Measurements from ENCODE around the gene ZBTB16.

ZBTB16 gene

DNA sequence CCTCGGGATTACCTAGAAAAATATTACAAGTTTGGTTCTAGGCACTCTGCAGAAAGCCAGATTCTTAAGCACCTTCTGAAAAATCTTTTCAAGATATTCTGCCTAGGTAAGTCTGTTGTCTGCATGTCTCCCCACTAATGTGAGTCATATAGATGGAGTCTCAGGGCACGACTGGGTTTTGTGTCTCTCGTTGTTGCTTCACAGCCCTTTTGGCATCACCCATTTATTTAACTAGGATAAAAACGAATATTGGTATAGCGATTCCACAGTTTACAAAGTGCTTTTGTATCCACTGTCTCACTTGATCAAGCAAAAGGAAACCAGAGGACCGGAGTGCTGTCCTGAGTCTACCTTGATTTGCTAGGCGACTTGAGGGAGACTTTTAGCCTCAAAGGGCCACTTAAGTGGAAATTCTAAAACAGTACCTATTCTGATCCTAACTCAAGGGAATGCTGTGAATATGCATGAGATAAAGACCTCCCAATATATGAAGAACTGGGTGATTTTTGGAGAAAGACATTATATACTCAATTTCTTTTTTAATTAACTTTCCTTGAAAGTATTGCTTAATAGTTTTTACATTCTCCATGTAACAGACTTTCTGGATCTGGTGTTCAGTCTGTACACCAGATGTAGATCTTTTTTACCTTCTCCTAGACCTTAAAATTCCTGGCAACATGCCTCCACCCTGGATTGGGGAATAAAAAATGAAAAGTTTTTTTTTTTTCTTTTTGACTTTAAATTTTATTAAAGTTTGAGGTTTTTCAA, 237.3 kb downstream of the ZBTB16 start:
- no peaks in the 10 kb centered on the region for H3K36me3 ChIP-seq (replicated peaks in 1 of 2; ENCODE audit: control insufficient read depth in 2 of 2, insufficient read depth in 2 of 2, low read length in 2 of 2)
- peaks cover 0 to 2% of the 10 kb centered on the region in 2 donors for H3K9me3 ChIP-seq (replicated peaks in 1 of 2; ENCODE audit: control insufficient read depth in 2 of 2, insufficient read depth in 1 of 2, low read depth in 1 of 2, low read length in 2 of 2)
- no peaks in the 10 kb centered on the region for H3K79me1 ChIP-seq (ENCODE audit: low read depth, low read length)
- no peak for DNase-seq (ENCODE audit: low spot score)
- H2AK5ac ChIP-seq (ENCODE audit: low read depth, low read length), result no peak overlapping the region
- no peak overlapping the region for H3K27ac ChIP-seq (replicated peaks; ENCODE audit: low read length)
- no peak overlapping the region for H2BK12ac ChIP-seq (ENCODE audit: low read length)
- peaks cover 0 to 4% of the 10 kb centered on the region in 2 donors for H3K4me1 ChIP-seq (ENCODE audit: control insufficient read depth in 2 of 2, insufficient read depth in 1 of 2, low read depth in 1 of 2, low read length in 2 of 2)
- no peak overlapping the region for H2AFZ ChIP-seq (ENCODE audit: low read length)
- H3K27me3 ChIP-seq (ENCODE audit: control insufficient read depth in 3 of 3, insufficient read depth in 3 of 3, low read depth in 1 of 3, low read length in 3 of 3), result no peaks in the 10 kb centered on the region
- no peak overlapping the region for H4K8ac ChIP-seq (ENCODE audit: low read depth, low read length)
- no peak overlapping the region for H3K4me2 ChIP-seq (ENCODE audit: insufficient read depth, low read length, poor library complexity, severe bottlenecking)
- no peak overlapping the region for H3K23ac ChIP-seq (ENCODE audit: low read depth, low read length, poor library complexity)
- H3K4ac ChIP-seq (ENCODE audit: low read length), result no peak overlapping the region
- no peak overlapping the region for H2BK15ac ChIP-seq (ENCODE audit: low read length)
- no peak overlapping the region for H2BK120ac ChIP-seq (ENCODE audit: low read depth, low read length)
- H3K4me3 ChIP-seq (ENCODE audit: low read length in 2 of 2), result no peak overlapping the region
- no peak overlapping the region for H2BK5ac ChIP-seq (ENCODE audit: low read length)
- no peak overlapping the region for H3K9ac ChIP-seq (ENCODE audit: low read depth, low read length, poor library complexity)
- no CpG with 5 or more reads among the region's 7 CpGs for WGBS, 2 donors (ENCODE audit: extremely low coverage in 2 of 2, insufficient read length in 2 of 2, insufficient replicate concordance in 1 of 2)
- no peak overlapping the region for H4K91ac ChIP-seq (ENCODE audit: low read depth, low read length, poor library complexity)
- no peak overlapping the region for H3K18ac ChIP-seq (ENCODE audit: low read length)
- no peak overlapping the region for H3K14ac ChIP-seq (ENCODE audit: low read length)

DNA sequence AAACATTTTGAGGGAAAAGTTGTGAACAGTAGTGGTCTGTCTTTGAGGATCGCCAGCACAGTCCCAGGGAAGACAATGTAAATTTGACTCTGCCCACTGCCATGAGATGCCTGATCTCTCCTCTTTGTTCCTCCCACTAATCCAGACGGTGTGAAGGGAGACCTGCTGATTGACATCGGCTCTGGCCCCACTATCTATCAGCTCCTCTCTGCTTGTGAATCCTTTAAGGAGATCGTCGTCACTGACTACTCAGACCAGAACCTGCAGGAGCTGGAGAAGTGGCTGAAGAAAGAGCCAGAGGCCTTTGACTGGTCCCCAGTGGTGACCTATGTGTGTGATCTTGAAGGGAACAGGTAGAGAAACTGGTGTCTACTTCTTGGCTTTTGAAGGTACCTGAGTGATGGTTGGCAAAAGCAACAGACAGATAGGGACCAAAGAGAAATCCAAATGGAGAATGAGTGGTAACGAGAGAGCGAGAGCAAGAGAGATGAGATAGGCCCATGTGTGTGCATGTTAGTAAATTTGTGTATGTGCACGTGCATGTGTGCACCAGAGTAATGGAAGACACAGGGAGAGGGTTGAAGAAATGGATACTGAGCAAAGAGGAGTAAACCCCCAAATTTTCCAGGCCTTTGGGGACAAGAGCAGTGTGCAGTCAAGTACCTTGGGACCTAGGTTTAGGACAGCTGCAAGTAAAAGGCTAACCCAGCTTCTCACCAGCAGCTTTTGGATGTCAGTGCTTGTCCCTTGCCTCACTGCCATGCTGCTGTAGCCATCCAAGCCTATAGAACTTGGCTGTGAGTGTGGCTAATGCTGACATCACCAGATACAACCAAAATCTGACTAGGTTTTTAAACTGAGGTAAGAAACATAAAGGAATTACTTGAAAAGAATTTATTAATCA, 238.5 kb downstream of the ZBTB16 start:
- Histone ChIP-seq H4K91ac (ENCODE audit: low read depth, low read length, poor library complexity) (no peak overlapping the region), H3K4ac (ENCODE audit: low read length) (no peak overlapping the region), H2BK15ac (ENCODE audit: low read length) (no peak overlapping the region), H2BK12ac (ENCODE audit: low read length) (no peak overlapping the region), H3K23ac (ENCODE audit: low read depth, low read length, poor library complexity) (no peak overlapping the region), H3K79me1 (ENCODE audit: low read depth, low read length) (no peaks in the 10 kb centered on the region), H2AK5ac (ENCODE audit: low read depth, low read length) (no peak overlapping the region), H3K27ac (replicated peaks; ENCODE audit: low read length) (no peak overlapping the region), H3K4me1 (ENCODE audit: control insufficient read depth in 2 of 2, insufficient read depth in 1 of 2, low read depth in 1 of 2, low read length in 2 of 2) (peaks cover 0 to 4% of the 10 kb centered on the region in 2 donors), H4K8ac (ENCODE audit: low read depth, low read length) (no peak overlapping the region), H3K9me3 (replicated peaks in 1 of 2; ENCODE audit: control insufficient read depth in 2 of 2, insufficient read depth in 1 of 2, low read depth in 1 of 2, low read length in 2 of 2) (peaks cover 0 to 2% of the 10 kb centered on the region in 2 donors), H3K36me3 (replicated peaks in 1 of 2; ENCODE audit: control insufficient read depth in 2 of 2, insufficient read depth in 2 of 2, low read length in 2 of 2) (no peaks in the 10 kb centered on the region), H2BK120ac (ENCODE audit: low read depth, low read length) (no peak overlapping the region), H3K18ac (ENCODE audit: low read length) (no peak overlapping the region), H2BK5ac (ENCODE audit: low read length) (no peak overlapping the region), H3K27me3 (ENCODE audit: control insufficient read depth in 3 of 3, insufficient read depth in 3 of 3, low read depth in 1 of 3, low read length in 3 of 3) (no peaks in the 10 kb centered on the region), H3K14ac (ENCODE audit: low read length) (no peak overlapping the region), H3K4me3 (ENCODE audit: low read length in 2 of 2) (no peak overlapping the region), H3K9ac (ENCODE audit: low read depth, low read length, poor library complexity) (no peak overlapping the region), H3K4me2 (ENCODE audit: insufficient read depth, low read length, poor library complexity, severe bottlenecking) (no peak overlapping the region), H2AFZ (ENCODE audit: low read length) (no peak overlapping the region)
- WGBS, 2 donors (ENCODE audit: extremely low coverage in 2 of 2, insufficient read length in 2 of 2, insufficient replicate concordance in 1 of 2), result no CpG with 5 or more reads among the region's 8 CpGs
- no peak for DNase-seq (ENCODE audit: low spot score)

DNA sequence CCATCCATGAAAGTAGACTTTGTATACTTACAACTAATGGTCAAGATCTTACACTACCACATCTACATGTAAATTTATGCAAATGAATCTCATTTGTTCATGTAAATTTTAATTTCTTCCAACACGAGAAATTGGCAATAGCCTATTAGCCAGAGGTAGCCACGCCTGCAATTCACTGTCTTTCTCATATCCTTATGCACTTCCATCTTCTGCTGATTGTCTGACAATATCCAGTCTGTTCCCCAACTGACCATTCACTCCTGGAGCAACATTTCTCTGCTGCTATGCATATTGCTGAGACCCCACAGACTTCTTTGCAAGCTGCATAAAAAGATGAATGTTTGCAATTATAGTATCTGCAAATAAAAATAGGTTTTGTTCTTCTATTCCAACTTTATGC, 239.2 kb downstream of the ZBTB16 start:
- H2AFZ ChIP-seq (ENCODE audit: low read length), result no peak overlapping the region
- no peak overlapping the region for H4K91ac ChIP-seq (ENCODE audit: low read depth, low read length, poor library complexity)
- no peaks in the 10 kb centered on the region for H3K36me3 ChIP-seq (replicated peaks in 1 of 2; ENCODE audit: control insufficient read depth in 2 of 2, insufficient read depth in 2 of 2, low read length in 2 of 2)
- peaks cover 0 to 4% of the 10 kb centered on the region in 2 donors for H3K4me1 ChIP-seq (ENCODE audit: control insufficient read depth in 2 of 2, insufficient read depth in 1 of 2, low read depth in 1 of 2, low read length in 2 of 2)
- H3K9me3 ChIP-seq (replicated peaks in 1 of 2; ENCODE audit: control insufficient read depth in 2 of 2, insufficient read depth in 1 of 2, low read depth in 1 of 2, low read length in 2 of 2), result peaks cover 0 to 2% of the 10 kb centered on the region in 2 donors
- no peak for DNase-seq (ENCODE audit: low spot score)
- H2BK5ac ChIP-seq (ENCODE audit: low read length), result no peak overlapping the region
- H3K4ac ChIP-seq (ENCODE audit: low read length), result no peak overlapping the region
- no peak overlapping the region for H2BK15ac ChIP-seq (ENCODE audit: low read length)
- no CpG with 5 or more reads among the region's 2 CpGs for WGBS, 2 donors (ENCODE audit: extremely low coverage in 2 of 2, insufficient read length in 2 of 2, insufficient replicate concordance in 1 of 2)
- H3K79me1 ChIP-seq (ENCODE audit: low read depth, low read length), result no peaks in the 10 kb centered on the region
- H4K8ac ChIP-seq (ENCODE audit: low read depth, low read length), result no peak overlapping the region
- no peak overlapping the region for H3K9ac ChIP-seq (ENCODE audit: low read depth, low read length, poor library complexity)
- H3K18ac ChIP-seq (ENCODE audit: low read length), result no peak overlapping the region
- no peak overlapping the region for H3K27ac ChIP-seq (replicated peaks; ENCODE audit: low read length)
- no peak overlapping the region for H2BK120ac ChIP-seq (ENCODE audit: low read depth, low read length)
- no peak overlapping the region for H3K14ac ChIP-seq (ENCODE audit: low read length)
- H3K4me3 ChIP-seq (ENCODE audit: low read length in 2 of 2), result no peak overlapping the region
- H3K4me2 ChIP-seq (ENCODE audit: insufficient read depth, low read length, poor library complexity, severe bottlenecking), result no peak overlapping the region
- H3K27me3 ChIP-seq (ENCODE audit: control insufficient read depth in 3 of 3, insufficient read depth in 3 of 3, low read depth in 1 of 3, low read length in 3 of 3), result no peaks in the 10 kb centered on the region
- H2AK5ac ChIP-seq (ENCODE audit: low read depth, low read length), result no peak overlapping the region
- H3K23ac ChIP-seq (ENCODE audit: low read depth, low read length, poor library complexity), result no peak overlapping the region
- no peak overlapping the region for H2BK12ac ChIP-seq (ENCODE audit: low read length)

Data from neuronal stem cell (in vitro differentiated cells).